HFF-Myc (cell line): ENCODE measurements around the gene XPO4.
"Not testable (repeated sequence)": the region's sequence is repeated elsewhere in the genome, so short reads cannot be mapped to it uniquely, and the experiment has no call there.

Experiments used
- DNase-seq: peaks from one replicate; pipeline ENCODE4 v3.0.0-alpha.2; 2011; ENCODE audit warnings: low read depth; ENCODE audit errors: extremely low read depth
- H3K4me3 ChIP-seq: replicated peaks from 2 replicates; pipeline ENCODE4 v1.5.1; 2011; ENCODE audit warnings: low read depth, mild to moderate bottlenecking, control low read depth, low read length
- CTCF ChIP-seq: IDR thresholded peaks from 2 replicates; pipeline ENCODE4 v1.5.1; 2012; ENCODE audit warnings: mild to moderate bottlenecking, low read depth, low read length, control low read depth; ENCODE audit errors: missing control alignments

Gene XPO4

GRCh38 chr13:20882206-20882605, 20.3 kb downstream of the XPO4 start:
- peak; percentile 48 for DNase-seq
- no peak for TF ChIP-seq CTCF
- H3K4me3 ChIP-seq: no peak overlapping the region

- no peak overlapping the region for H3K4me3 ChIP-seq
- no peak for DNase-seq
- TF ChIP-seq CTCF: no peak
Measured at GRCh38 chr13:20877902-20878301, 24.6 kb downstream of the XPO4 start.

- DNase-seq, H3K4me3 ChIP-seq: not testable (repeated sequence)
Measured at GRCh38 chr13:20876802-20877201, 25.7 kb downstream of the XPO4 start.

- not testable (repeated sequence) for DNase-seq
Measured at GRCh38 chr13:20874439-20874838, 28.1 kb downstream of the XPO4 start.

GRCh38 chr13:20873348-20873747, 29.2 kb downstream of the XPO4 start:
- peak; percentile 14 for DNase-seq
- TF ChIP-seq CTCF: no peak
- no peak overlapping the region for H3K4me3 ChIP-seq

More at GRCh38 chr13:20874439-20874838, 28.1 kb downstream of the XPO4 start:
- not testable (repeated sequence) for H3K4me3 ChIP-seq

GRCh38 chr13:20870829-20871228, 31.7 kb downstream of the XPO4 start:
- DNase-seq: no peak
- H3K4me3 ChIP-seq: no peak overlapping the region
- no peak for TF ChIP-seq CTCF

- no peak for TF ChIP-seq CTCF
- no peak for DNase-seq
- no peak overlapping the region for H3K4me3 ChIP-seq
Measured at GRCh38 chr13:20869540-20869939, 33.0 kb downstream of the XPO4 start.

- no peak for TF ChIP-seq CTCF
- DNase-seq: no peak
- no peak overlapping the region for H3K4me3 ChIP-seq
Measured at GRCh38 chr13:20867408-20867807, 35.1 kb downstream of the XPO4 start.

- not testable (repeated sequence) for H3K4me3 ChIP-seq, DNase-seq
Measured at GRCh38 chr13:20861666-20862065, 40.9 kb downstream of the XPO4 start.
